ENCODE results near the gene EIF3L.

Gene EIF3L

DNA sequence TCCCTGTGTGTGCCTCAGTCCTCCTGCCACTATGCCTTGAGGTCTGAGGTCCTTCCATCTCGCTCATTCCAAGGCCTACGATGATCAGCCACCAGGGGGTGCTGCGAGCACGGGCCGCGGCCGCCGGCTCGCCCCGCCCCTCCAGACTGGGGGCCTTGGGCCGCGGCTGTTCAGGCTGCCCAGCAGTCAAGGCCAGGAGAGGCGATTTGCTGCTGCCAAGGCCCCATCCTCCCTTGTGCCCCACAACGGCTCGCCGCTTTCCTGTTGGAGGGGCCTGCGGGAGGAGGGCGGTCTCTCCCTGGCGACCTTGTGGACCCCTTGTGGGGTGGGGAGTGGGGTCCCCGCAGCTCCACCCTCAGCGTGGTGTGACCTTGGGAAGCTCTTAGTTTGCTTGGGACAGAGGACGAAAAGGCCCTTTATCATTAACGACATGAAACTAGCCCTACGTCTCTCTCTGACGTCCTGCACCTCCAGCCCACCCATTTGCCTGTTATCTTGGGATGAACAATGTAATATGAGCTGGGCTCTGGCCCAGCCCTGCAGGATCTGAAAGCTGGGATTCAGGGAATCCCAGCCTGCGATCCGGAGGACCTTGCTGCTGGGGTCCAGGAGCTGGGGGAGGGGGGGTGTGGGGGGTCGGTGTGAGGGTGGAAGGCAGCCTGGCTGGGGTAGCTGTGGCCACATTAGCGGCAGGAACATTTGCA, 31.4 kb upstream of the EIF3L start:
- DNase-seq = peak; percentile 92

GRCh38 chr22:37818409-37819104, 30.7 kb upstream of the EIF3L start:
- peak; percentile 63 for DNase-seq

- DNase-seq = no peak
Observed at GRCh38 chr22:37819105-37819433, 30.1 kb upstream of the EIF3L start.

GRCh38 chr22:37820350-37820749, 28.9 kb upstream of the EIF3L start:
- DNase-seq = no peak

DNA sequence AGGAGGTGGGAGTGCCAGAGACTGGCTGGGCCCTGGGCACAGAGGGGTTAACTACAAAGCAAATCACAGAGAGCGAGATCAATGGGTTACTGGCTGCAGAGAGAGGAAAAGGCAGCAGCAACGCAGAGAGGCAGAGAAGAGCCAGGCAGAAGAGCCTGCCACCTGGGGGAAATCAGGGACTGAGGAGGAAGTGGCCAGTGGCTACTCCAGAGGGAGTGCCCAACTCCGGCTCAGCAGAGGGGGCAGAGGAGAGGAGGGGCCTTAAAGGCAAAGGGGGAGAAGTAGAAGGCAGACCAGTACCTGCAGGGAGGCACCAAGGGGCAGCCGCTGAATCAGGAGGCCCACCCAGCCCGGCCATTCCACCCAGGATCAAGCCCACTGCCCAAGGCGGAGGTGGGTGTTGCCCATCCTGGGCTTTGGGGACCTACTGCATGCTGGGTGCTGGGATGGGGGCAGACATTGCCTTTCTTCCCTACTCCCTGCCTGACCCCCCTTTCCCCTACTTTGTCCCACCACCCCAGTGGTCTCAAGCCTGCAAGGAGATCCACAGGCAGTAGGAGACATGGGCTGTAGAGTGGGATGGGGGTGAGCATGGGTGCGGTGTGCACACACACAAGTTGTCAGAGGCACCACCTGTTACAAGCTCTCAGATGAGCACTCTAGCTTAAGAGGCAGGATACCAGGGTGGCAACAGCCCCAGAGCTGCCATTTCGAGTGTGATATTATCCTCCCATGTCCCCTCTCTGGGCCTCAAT, 27.0 kb upstream of the EIF3L start:
- DNase-seq = no peak

DNA sequence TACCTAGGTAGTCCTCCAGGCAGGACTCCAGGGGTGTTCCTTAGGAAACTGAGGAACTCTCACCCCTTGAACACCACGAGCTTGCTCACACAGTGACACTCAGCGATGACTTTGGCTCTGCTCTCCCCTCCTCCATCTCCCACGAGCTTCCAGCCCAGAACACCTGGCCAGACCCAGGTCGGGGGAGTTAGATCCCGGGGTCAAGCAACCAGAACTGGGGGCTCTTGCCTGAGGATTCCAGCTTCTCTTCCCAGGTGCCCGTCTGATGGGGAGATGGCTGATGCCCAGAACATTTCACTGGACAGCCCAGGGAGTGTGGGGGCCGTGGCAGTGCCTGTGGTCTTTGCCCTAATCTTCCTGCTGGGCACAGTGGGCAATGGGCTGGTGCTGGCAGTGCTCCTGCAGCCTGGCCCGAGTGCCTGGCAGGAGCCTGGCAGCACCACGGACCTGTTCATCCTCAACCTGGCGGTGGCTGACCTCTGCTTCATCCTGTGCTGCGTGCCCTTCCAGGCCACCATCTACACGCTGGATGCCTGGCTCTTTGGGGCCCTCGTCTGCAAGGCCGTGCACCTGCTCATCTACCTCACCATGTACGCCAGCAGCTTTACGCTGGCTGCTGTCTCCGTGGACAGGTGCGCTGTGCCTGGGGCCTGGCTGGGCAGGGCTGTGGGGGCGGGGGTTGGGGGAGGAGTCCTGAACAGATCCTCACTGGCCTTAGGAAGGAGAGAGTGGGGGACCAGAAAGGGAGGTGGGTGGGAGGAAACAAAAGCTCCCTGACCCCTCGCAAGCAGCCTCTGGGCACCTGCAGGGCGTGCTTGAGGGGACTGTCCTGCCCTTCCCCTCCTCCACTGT, 25.9 kb upstream of the EIF3L start, which contains the start of gene GALR3:
GALR3 (plus strand) TSS at position 249 of the 852 bp plus-strand sequence; CDS start at position 274, 25 bp downstream.
- no peak for DNase-seq

- DNase-seq = no peak
Observed at GRCh38 chr22:37824674-37825641, 24.3 kb upstream of the EIF3L start.

- no peak for DNase-seq
Observed at GRCh38 chr22:37827056-37827455, 22.2 kb upstream of the EIF3L start.

DNA sequence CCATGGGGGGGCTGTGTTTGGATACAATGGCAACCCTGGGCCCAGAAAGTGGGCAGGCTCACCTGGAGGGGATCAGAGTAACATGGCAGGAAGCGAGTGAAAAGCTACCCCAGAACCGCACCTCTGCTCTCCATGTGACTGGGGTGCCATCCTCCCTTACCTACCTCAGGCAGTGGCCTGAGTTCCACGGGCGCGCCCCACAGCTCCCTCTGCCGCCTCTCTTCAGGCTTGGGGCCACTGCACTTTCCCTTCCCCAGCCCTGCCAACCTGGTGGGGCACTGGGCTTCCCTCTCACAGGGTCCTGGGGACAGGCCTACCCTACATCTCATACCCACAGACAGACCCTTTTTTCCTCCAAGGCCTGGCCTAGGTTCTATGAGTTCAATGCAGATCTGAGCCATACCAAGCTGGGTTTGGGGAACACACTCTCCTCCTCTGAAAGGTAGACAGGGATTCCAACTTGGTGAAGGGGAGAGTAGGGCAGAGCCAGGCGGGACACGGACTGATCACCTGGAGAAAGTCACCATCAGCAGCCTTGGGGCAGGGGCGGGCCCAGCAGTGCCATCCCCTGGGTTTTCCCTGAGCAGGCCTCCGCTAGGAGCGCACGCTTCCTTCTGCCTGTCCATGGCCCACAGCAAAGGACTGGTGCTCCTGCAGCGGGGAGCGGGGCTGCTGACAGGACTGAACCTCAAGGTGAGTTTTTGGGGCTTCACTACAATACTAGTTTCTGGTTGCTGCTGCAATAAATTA, 19.0 kb upstream of the EIF3L start:
- no peak for DNase-seq

- no peak for DNase-seq
Observed at GRCh38 chr22:37831472-37831871, 17.7 kb upstream of the EIF3L start.

DNA sequence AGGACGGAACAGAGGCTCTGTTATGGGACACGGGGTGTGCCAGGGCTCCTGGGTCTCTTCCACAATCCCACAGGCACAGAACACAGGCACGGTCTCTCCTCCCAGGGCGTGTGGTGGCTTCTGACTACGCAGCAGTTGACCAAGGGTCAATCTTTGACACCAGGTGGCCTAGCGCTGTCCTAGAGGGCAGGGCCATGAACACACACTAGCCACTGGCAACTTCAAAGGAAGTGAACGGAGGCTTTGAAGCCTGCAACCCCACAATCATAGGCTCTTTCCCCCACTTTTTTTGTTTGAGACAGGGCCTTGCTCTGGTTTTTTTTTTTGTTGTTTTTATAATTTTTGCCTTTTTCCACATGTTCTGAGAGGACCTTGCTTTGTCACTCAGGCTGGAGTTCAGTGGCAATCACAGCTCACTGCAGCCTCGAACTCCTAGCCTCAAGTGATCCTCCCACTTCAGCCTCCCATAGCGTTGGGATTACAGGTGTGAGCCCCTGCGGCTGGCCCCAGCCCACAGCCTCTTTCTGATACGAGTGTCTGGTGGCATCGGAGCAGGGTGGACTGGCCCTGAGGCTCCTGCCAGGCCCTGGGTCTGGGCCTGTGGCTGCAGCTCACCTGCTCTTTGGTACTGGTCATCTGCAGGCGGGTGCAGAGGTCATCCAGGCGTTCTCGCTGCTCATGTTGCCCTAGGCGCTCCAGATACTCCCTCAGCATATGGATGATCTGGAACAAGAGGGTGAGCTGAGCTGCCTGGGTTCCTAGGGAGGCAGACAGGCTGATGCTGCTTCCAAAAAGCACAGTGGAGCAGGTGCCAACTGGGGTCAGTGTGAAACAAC, 17.0 kb upstream of the EIF3L start:
- DNase-seq = no peak

DNA sequence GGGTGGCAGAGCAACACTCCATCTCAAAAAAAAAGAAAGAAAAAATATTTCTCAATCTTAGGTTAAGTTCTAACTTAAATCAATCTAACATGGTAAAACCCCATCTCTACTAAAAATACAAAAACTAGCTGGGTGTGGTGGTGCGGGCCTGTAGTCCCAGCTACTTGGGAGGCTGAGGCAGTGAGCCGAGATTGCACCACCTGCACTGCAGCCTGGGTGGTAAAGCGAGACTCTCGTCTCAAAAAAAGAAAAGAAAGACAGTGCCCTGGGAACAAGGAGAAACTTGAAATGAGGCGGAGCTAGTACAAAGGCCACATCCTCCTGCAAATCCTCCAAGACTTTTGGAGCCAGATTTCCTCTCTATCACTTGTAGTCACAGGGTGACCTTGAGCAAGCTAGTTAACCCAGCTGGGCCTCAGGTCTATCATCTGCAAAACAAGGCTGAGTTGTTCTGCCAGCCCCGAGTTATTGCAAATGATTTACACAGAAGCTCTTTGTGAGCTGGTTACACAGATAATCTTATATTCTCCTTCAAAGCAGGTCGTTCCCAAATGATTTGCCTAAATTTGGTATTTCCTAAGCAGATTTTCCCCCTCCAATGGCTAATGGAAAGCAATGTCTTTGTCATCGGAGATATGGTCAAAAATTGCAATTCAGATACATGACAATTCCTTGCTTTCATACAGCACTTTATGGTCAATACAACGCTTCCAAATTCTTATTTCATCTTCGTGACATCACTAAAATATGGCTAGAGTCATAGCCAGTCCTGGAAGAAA, 7.0 kb upstream of the EIF3L start:
- no peak for DNase-seq

- DNase-seq = no peak
Observed at GRCh38 chr22:37843741-37844089, 5.5 kb upstream of the EIF3L start.

- no peak for DNase-seq
Observed at GRCh38 chr22:37844904-37845329, 4.3 kb upstream of the EIF3L start.

DNA sequence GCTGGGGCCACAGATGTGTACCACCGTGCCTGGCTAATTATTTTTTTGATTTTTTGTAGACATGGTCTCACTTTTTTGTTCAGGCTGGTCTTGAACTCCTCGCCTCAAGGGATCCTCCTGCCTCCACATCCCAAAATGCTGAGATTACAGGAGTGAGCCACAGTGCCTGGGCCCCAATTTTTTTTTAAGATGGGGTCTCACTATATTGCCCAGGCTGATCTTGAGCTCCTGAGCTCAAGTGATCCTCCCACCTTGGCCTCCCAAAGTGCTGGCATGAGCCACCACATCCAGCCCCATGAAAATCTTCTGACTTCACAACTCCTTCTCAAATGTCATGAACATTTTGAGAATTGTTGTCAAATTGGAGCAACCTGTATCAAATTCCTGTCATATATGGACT, 2.8 kb upstream of the EIF3L start:
- DNase-seq = no peak

DNA sequence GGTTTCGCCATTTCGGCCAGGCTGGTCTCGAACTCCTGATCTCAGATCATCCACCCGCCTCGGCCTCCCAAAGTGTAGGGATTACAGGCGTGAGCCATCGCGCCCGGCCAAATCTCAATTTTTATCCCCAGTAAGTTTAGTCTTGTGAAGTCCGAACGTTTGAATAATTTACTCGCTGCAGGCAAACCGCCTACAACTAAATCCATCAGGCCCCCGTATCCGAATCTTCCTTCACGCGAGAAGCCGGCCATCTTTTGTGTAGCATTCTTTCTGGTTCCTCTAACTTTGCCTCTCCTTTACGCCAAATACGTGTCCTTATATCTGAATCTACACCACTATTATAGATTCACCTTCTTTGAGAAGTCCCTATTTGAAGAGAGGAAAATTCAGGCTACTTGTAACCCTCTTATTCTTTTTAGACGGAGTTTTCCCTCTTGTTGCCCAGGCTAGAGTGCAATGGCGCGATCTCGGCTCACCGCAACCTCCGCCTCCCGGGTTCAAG, 581 bp upstream of the EIF3L start:
- no peak for DNase-seq

DNA sequence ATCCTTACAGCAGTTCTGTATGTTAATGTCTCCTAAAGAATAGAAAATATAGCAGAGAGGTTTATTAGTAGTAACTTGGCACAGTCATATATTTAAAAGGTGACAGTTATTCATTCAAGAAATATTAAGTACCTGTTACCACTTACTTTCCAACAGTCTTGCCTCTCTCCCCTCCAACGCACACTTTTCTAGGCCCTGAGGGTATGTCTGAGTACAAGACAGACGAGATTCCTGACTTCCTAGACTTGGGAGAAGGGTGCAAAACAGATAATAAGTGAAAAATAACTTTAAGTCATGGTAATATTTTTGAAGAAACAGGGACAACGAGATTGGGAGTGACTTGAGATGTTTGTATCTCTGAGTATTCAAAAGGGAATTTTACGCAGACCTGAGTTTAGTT, 1.6 kb downstream of the EIF3L start:
- DNase-seq = no peak

GRCh38 chr22:37852418-37852817, 3.2 kb downstream of the EIF3L start:
- DNase-seq = no peak

GRCh38 chr22:37854946-37855345, 5.7 kb downstream of the EIF3L start:
- DNase-seq = no peak

Measured in activated CD4-positive, CD25-positive, alpha-beta regulatory T cell treated with anti-CD3 and anti-CD28 coated beads, Interleukin-2, amount 50 U/mL, for 72 hours (primary cell).